Measurements from ENCODE around the gene FRAS1. TPM values are rescaled to one million over a fixed set of nuclear protein-coding genes. Genes with fewer than 3 reads are reported as not detected.

Gene FRAS1
- total and polyA plus RNA-seq, 2 donors (not counting 3 experiments of a cell fraction or from before 2014, with no cell fraction given), result 1.4 to 3.6 TPM

DNA sequence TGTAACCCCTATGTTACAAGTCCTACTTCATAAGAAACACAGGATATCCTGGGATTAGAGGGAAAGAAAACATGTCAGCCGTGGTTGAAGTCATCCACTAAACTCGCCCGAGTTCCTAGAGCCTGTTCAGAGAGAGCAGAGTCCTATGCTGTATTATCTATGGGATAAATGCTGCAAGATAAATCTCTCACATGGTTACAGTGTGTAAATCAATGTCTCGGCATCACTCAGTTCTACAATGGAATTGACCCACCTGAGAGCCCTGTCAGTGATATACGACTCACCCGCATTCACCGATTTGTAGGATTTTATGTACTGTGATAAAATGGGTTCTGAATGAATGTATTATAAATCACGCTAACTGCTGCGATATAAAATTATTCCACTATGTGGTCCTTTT lies 366.7 kb downstream of the FRAS1 start:
- Histone ChIP-seq H3K4me1 (ENCODE audit: control insufficient read depth, extremely low read depth, insufficient read depth, low read length) (no peaks in the 10 kb centered on the region), H4K20me1 (replicated peaks; ENCODE audit: control insufficient read depth, extremely low read depth, insufficient read depth, low read length) (no peaks in the 10 kb centered on the region), H3K9ac (replicated peaks; ENCODE audit: extremely low read depth, insufficient read depth, low read length) (no peak overlapping the region), H3K36me3 (ENCODE audit: control insufficient read depth in 2 of 2, extremely low read depth in 1 of 2, insufficient read depth in 2 of 2, low read length in 2 of 2) (no peaks in the 10 kb centered on the region), H3K27me3 (ENCODE audit: control insufficient read depth in 2 of 2, insufficient read depth in 2 of 2, low read length in 2 of 2) (peaks cover 0 to 2% of the 10 kb centered on the region in 2 experiments), H3K4me2 (ENCODE audit: insufficient read depth, low read length) (no peak overlapping the region), H3K27ac (ENCODE audit: insufficient read depth, low read depth, low read length) (no peak overlapping the region), H3K4me3 (replicated peaks in 1 of 3; ENCODE audit: insufficient read depth in 1 of 3, low read depth in 1 of 3, low read length in 3 of 3) (no peak overlapping the region), H3K9me1 (replicated peaks; ENCODE audit: control insufficient read depth, extremely low read depth, insufficient read depth, low read length) (no peaks in the 10 kb centered on the region), H3K79me2 (ENCODE audit: control insufficient read depth, insufficient read depth, low read length) (no peaks in the 10 kb centered on the region), H3K9me3 (replicated peaks; ENCODE audit: control insufficient read depth, insufficient read depth, low read length) (no peaks in the 10 kb centered on the region), H2AFZ (ENCODE audit: low read depth, low read length) (no peak overlapping the region)
- POLR2A ChIA-PET, result no interaction called here
- no peak for DNase-seq (ENCODE audit: low read depth, low spot score)
- dilution Hi-C loops (cut with MboI; ENCODE audit: extremely low pct_ligation_motif_present, low sequenced_read_pairs) (no loop called here), intact Hi-C loops (cut with micrococcal nuclease) (no loop called here)
- TF ChIP-seq, protein P1, sequence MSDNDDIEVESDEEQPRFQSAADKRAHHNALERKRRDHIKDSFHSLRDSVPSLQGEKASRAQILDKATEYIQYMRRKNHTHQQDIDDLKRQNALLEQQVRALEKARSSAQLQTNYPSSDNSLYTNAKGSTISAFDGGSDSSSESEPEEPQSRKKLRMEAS (IDR thresholded peaks at IDR 0.05; ENCODE audit: insufficient read depth, insufficient read length), result no peak
- TF ChIP-seq, protein P2, sequence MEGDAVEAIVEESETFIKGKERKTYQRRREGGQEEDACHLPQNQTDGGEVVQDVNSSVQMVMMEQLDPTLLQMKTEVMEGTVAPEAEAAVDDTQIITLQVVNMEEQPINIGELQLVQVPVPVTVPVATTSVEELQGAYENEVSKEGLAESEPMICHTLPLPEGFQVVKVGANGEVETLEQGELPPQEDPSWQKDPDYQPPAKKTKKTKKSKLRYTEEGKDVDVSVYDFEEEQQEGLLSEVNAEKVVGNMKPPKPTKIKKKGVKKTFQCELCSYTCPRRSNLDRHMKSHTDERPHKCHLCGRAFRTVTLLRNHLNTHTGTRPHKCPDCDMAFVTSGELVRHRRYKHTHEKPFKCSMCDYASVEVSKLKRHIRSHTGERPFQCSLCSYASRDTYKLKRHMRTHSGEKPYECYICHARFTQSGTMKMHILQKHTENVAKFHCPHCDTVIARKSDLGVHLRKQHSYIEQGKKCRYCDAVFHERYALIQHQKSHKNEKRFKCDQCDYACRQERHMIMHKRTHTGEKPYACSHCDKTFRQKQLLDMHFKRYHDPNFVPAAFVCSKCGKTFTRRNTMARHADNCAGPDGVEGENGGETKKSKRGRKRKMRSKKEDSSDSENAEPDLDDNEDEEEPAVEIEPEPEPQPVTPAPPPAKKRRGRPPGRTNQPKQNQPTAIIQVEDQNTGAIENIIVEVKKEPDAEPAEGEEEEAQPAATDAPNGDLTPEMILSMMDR (IDR thresholded peaks at IDR 0.05; ENCODE audit: extremely low read depth in 1 of 2, insufficient read depth in 1 of 2, low read depth in 1 of 2, low read length in 2 of 2), result no peak
- TF ChIP-seq FOS (IDR thresholded peaks at IDR 0.05; ENCODE audit: borderline replicate concordance, insufficient read depth, low read length), result no peak
- no peak for TF ChIP-seq POLR2A (IDR thresholded peaks at IDR 0.05; ENCODE audit: low read depth, low read length)
- TF ChIP-seq POLR2AphosphoS5 (IDR thresholded peaks at IDR 0.05; ENCODE audit: insufficient read depth, low read depth, low read length), result no peak
- no peak for TF ChIP-seq JUN (IDR thresholded peaks at IDR 0.05; ENCODE audit: borderline replicate concordance, insufficient read depth, insufficient read length, low read depth)
- no peak for TF ChIP-seq MYC (IDR thresholded peaks at IDR 0.05; ENCODE audit: low read depth, low read length)
- no peak for TF ChIP-seq GATA2 (IDR thresholded peaks at IDR 0.05; ENCODE audit: insufficient read depth, insufficient read length, low read depth, low read length)
- no peak for TF ChIP-seq EZH2 (IDR thresholded peaks at IDR 0.05; ENCODE audit: borderline replicate concordance, low read depth, low read length, severe bottlenecking)
- BruUV-seq (replicated peaks), result no TSS peak
- FAIRE-seq, result no peak
- CTCF ChIA-PET, result interaction anchor here (1.5 kb wide), 1 partner anchor 220 kb away, joined by 5 read pairs; no protein-coding TSS in a partner anchor

All from endothelial cell of umbilical vein (primary cell).